IMR-90 (cell line): ENCODE results near the gene RALGAPB. TPM values are rescaled to one million over a fixed set of nuclear protein-coding genes. Genes with fewer than 3 reads are reported as not detected.

Experiments used
- ATAC-seq: fragments of 200-7000 bp; cut with Tn5 transposase; 2 replicates; pipeline ENCODE4 v1.9.1; 2020; ENCODE audit warnings: low read depth, mild to moderate bottlenecking, moderate library complexity
- BruUV-seq: library from RNA; stranded (reverse); fragments of 400-500 nt; replicated peaks from 2 replicates; lab custom pipeline; 2021; lab: Mats Ljungman, UMichigan
- CTCF ChIA-PET: fragments of 300-600 bp; formaldehyde crosslinking; extraction: SDS; loops from one replicate; lab custom pipeline; 2021; ENCODE audit warnings: antibody characterized with exemption; lab: Yijun Ruan, JAX
- POLR2A ChIA-PET: fragments of 300-600 bp; sonication (Branson Sonifier 250); formaldehyde crosslinking; loops from one replicate; lab custom pipeline; 2022; ENCODE audit warnings: antibody characterized with exemption; ENCODE audit not compliant: unreplicated experiment; lab: Charles Lee
- DNase-seq: peaks from one replicate; pipeline ENCODE4 v3.0.0; 2013
- H2AFZ ChIP-seq: replicated peaks from 2 replicates; pipeline ENCODE3; 2013; ENCODE audit warnings: low read length, mild to moderate bottlenecking; ENCODE audit not compliant: poor library complexity
- H2AK5ac ChIP-seq: 2 replicates; pipeline ENCODE4 v1.6.1; 2013; ENCODE audit warnings: low read depth, low read length, inconsistent platforms
- H2AK9ac ChIP-seq: replicated peaks from 2 replicates; pipeline ENCODE3; 2013; ENCODE audit warnings: mild to moderate bottlenecking, low read depth, low read length, moderate library complexity; ENCODE audit not compliant: poor library complexity
- H2BK120ac ChIP-seq: 2 replicates; pipeline ENCODE4 v1.6.1; 2013; ENCODE audit warnings: low read depth, low read length, inconsistent platforms
- H2BK15ac ChIP-seq: 3 replicates; pipeline ENCODE4 v1.6.1; 2013; ENCODE audit warnings: low read depth, low read length, inconsistent platforms
- H2BK20ac ChIP-seq: 2 replicates; pipeline ENCODE4 v1.6.1; 2013; ENCODE audit warnings: low read depth, mild to moderate bottlenecking, inconsistent platforms, low read length, moderate library complexity
- H2BK5ac ChIP-seq: 2 replicates; pipeline ENCODE4 v1.6.1; 2013; ENCODE audit warnings: mild to moderate bottlenecking, low read depth, low read length, inconsistent platforms; ENCODE audit not compliant: poor library complexity, severe bottlenecking
- H3K14ac ChIP-seq: replicated peaks from 2 replicates; pipeline ENCODE4 v1.6.1; 2013; ENCODE audit warnings: low read depth, low read length, inconsistent platforms
- H3K18ac ChIP-seq: 2 replicates; pipeline ENCODE4 v1.6.1; 2013; ENCODE audit warnings: low read depth, low read length, control low read depth
- H3K23ac ChIP-seq: 2 replicates; pipeline ENCODE4 v1.6.1; 2013; ENCODE audit warnings: low read depth, low read length, inconsistent platforms
- H3K27ac ChIP-seq: 2 replicates; pipeline ENCODE4 v1.5.1; 2013; ENCODE audit warnings: mild to moderate bottlenecking, control low read depth, low read length; ENCODE audit not compliant: insufficient read depth
- H3K27me3 ChIP-seq: 2 replicates; pipeline ENCODE4 v1.6.1; 2013; ENCODE audit warnings: low read length; ENCODE audit not compliant: control insufficient read depth, insufficient read depth
- H3K36me3 ChIP-seq: 2 replicates; pipeline ENCODE4 v1.6.1; 2013; ENCODE audit warnings: low read length, mixed read lengths; ENCODE audit not compliant: control insufficient read depth, insufficient read depth
- H3K4ac ChIP-seq: 2 replicates; pipeline ENCODE4 v1.6.1; 2013; ENCODE audit warnings: low read depth, low read length, inconsistent platforms
- H3K4me1 ChIP-seq: 2 replicates; pipeline ENCODE4 v1.6.1; 2013; ENCODE audit warnings: low read length, mixed read lengths; ENCODE audit not compliant: control insufficient read depth, insufficient read depth
- H3K4me2 ChIP-seq: 2 replicates; pipeline ENCODE4 v1.6.1; 2013; ENCODE audit warnings: low read depth, mild to moderate bottlenecking, control low read depth, low read length, moderate library complexity
- H3K4me3 ChIP-seq: 2 replicates; pipeline ENCODE4 v1.5.1; 2013; ENCODE audit warnings: low read depth, mild to moderate bottlenecking, control low read depth, low read length, moderate library complexity; ENCODE audit not compliant: insufficient read depth
- H3K56ac ChIP-seq: 2 replicates; pipeline ENCODE4 v1.6.1; 2013; ENCODE audit warnings: low read length, inconsistent platforms; ENCODE audit not compliant: insufficient read depth; ENCODE audit errors: extremely low read depth
- H3K79me1 ChIP-seq, 2 experiments: 2 replicates each; pipeline ENCODE4 v1.6.1; 2013; ENCODE audit warnings: low read length in 2 of 2, inconsistent platforms in 1 of 2, low read depth in 1 of 2
- H3K9ac ChIP-seq: 2 replicates; pipeline ENCODE4 v1.6.1; 2013; ENCODE audit warnings: low read depth, low read length, control low read depth
- H3K9me1 ChIP-seq: 2 replicates; pipeline ENCODE4 v1.6.1; 2013; ENCODE audit warnings: low read length, inconsistent platforms; ENCODE audit not compliant: insufficient read depth
- H3K9me3 ChIP-seq: 2 replicates; pipeline ENCODE4 v1.6.1; 2013; ENCODE audit warnings: low read length; ENCODE audit not compliant: control insufficient read depth, insufficient read depth
- H4K20me1 ChIP-seq: 2 replicates; pipeline ENCODE4 v1.6.1; 2013; ENCODE audit warnings: low read length, inconsistent platforms; ENCODE audit not compliant: insufficient read depth
- H4K5ac ChIP-seq: 2 replicates; pipeline ENCODE4 v1.6.1; 2013; ENCODE audit warnings: mild to moderate bottlenecking, low read depth, low read length, control low read depth
- H4K8ac ChIP-seq, 2 experiments: 2 replicates each; pipeline ENCODE4 v1.6.1; 2013; ENCODE audit warnings: low read depth in 2 of 2, low read length in 2 of 2, control low read depth in 1 of 2, inconsistent platforms in 1 of 2
- H4K91ac ChIP-seq: 2 replicates; pipeline ENCODE4 v1.6.1; 2013; ENCODE audit warnings: low read depth, low read length, inconsistent platforms; ENCODE audit not compliant: insufficient read depth
- CTCF ChIP-seq: conservative IDR thresholded peaks from 2 replicates; pipeline ENCODE4 v1.5.1; 2012; ENCODE audit warnings: mild to moderate bottlenecking, low read depth, low read length, improper control_type of control experiment
- ELK1 ChIP-seq: fragments of 150-350 bp; IDR thresholded peaks from 2 replicates; pipeline ENCODE4 v1.6.1; 2016; ENCODE audit warnings: low read depth, mild to moderate bottlenecking, low read length, moderate library complexity, borderline replicate concordance
- FOS ChIP-seq: fragments of 150-350 bp; IDR thresholded peaks from 2 replicates; pipeline ENCODE4 v1.6.1; 2016; ENCODE audit warnings: low read depth, low read length
- MAFK ChIP-seq: IDR thresholded peaks from 2 replicates; pipeline ENCODE4 v1.6.1; 2012; ENCODE audit warnings: low read depth, low read length, improper control_type of control experiment
- MAZ ChIP-seq: IDR thresholded peaks from 2 replicates; pipeline ENCODE4 v1.6.1; 2012; ENCODE audit warnings: low read depth, mild to moderate bottlenecking, low read length, improper control_type of control experiment, moderate library complexity, borderline replicate concordance
- NFE2L2 ChIP-seq: fragments of 150-350 bp; IDR thresholded peaks from 2 replicates; pipeline ENCODE4 v1.6.1; 2016; ENCODE audit warnings: low read depth, mild to moderate bottlenecking, low read length
- RCOR1 ChIP-seq: IDR thresholded peaks from 2 replicates; pipeline ENCODE4 v1.6.1; 2012; ENCODE audit warnings: mild to moderate bottlenecking, low read length, improper control_type of control experiment; ENCODE audit not compliant: insufficient replicate concordance
- SMC3 ChIP-seq: fragments of 150-350 bp; IDR thresholded peaks from 2 replicates; pipeline ENCODE4 v1.6.1; 2016; ENCODE audit warnings: low read depth, mild to moderate bottlenecking, antibody characterized with exemption, low read length, moderate library complexity
- WGBS, 2 experiments: methylation state at CpG; one replicate each; pipeline versions ENCODE4 v1.1.5 to v1.1.7; 2013; ENCODE audit warnings: missing lambda C conversion rate in 2 of 2; ENCODE audit not compliant: insufficient read length in 1 of 2; ENCODE audit errors: extremely low coverage in 2 of 2; 5-methylcytosine and 5-hydroxymethylcytosine counted together
- dilution Hi-C: fragments of 300-500 bp; cut with HindIII; formaldehyde crosslinking; loops from one replicate; pipeline ENCODE4 v1.14.3; 2018; ENCODE audit warnings: low sequenced_read_pairs; ENCODE audit not compliant: unreplicated experiment
- in situ Hi-C: fragments of 300-500 bp; cut with MboI; formaldehyde crosslinking; loops from 3 replicates; pipeline ENCODE4 v1.14.3; 2019; ENCODE audit warnings: low sequenced_read_pairs, inconsistent platforms, mixed read lengths
- intact Hi-C: fragments of 100-400 bp; cut with micrococcal nuclease; formaldehyde crosslinking; loops from 2 replicates; pipeline ENCODE4 v1.10.0; 2022
- polyA plus RNA-seq, 3 experiments: library from polyadenylated mRNA; depleted of rRNA; stranded (reverse); fragments of >200 nt; gene quantifications; 2 replicates each; pipeline ENCODE4 v1.2.3, GENCODE V29; 2012; ENCODE audit warnings: low replicate concordance in 1 of 3
- total RNA-seq: library from RNA; depleted of rRNA; stranded (reverse); fragments of >200 nt; gene quantifications from 2 replicates; pipeline ENCODE4 v1.2.3, GENCODE V29; 2012
- TF ChIP-seq, protein P1 (sequence below): fragments of 150-350 bp; IDR thresholded peaks from 2 replicates; pipeline ENCODE4 v1.6.1; 2017; ENCODE audit warnings: mild to moderate bottlenecking, antibody characterized with exemption, low read length, low read depth

RALGAPB gene
- total and polyA plus RNA-seq, 2 of the 4 experiments (the other 2 are of a cell fraction), result 12.7 to 30.3 TPM

GRCh38 chr20:38537176-38537575 lies 64.5 kb downstream of the RALGAPB start:
- no TSS peak for BruUV-seq
- no peak overlapping the region for H4K8ac ChIP-seq
- H2BK20ac ChIP-seq, result no peak overlapping the region
- no peak overlapping the region for H2AFZ ChIP-seq
- H4K5ac ChIP-seq, result no peak overlapping the region
- no peak overlapping the region for H3K14ac ChIP-seq
- no peak overlapping the region for H3K9ac ChIP-seq
- ATAC-seq, result peak; percentile 40; the same call in 1 of the 2 replicates
- peaks cover 3% of the 10 kb centered on the region; the same call in 1 of the 2 replicates for H4K20me1 ChIP-seq
- no peak overlapping the region for H3K23ac ChIP-seq
- peaks cover 10% of the 10 kb centered on the region for H3K9me1 ChIP-seq
- H2AK9ac ChIP-seq, result no peak overlapping the region
- WGBS, 2 experiments, result no CpG with 5 or more reads among the region's 1 CpG
- in situ Hi-C loops, result loop anchor here (10.0 kb wide), 1 partner anchor 62 kb away; the partner anchor contains the start of gene RALGAPB
- no peak overlapping the region for H2AK5ac ChIP-seq
- H3K27me3 ChIP-seq, result no peaks in the 10 kb centered on the region
- no peaks in the 10 kb centered on the region; the same call in 1 of the 2 replicates for H3K4me1 ChIP-seq
- no peak overlapping the region for H3K4ac ChIP-seq
- no peak overlapping the region for H3K4me2 ChIP-seq
- no peak for DNase-seq
- H3K79me1 ChIP-seq, result peaks cover 8 to 13% of the 10 kb centered on the region in 2 experiments; a peak in 2 of 4 replicates
- H3K4me3 ChIP-seq, result no peak overlapping the region
- no peak overlapping the region for H3K27ac ChIP-seq
- H3K36me3 ChIP-seq, result peaks cover 38% of the 10 kb centered on the region
- H2BK120ac ChIP-seq, result no peak overlapping the region
- TF ChIP-seq NFE2L2 (no peak), MAFK (no peak), MAZ (no peak), RCOR1 (no peak), CTCF (no peak), ELK1 (no peak), FOS (no peak), SMC3 (no peak)
- TF ChIP-seq, protein P1, sequence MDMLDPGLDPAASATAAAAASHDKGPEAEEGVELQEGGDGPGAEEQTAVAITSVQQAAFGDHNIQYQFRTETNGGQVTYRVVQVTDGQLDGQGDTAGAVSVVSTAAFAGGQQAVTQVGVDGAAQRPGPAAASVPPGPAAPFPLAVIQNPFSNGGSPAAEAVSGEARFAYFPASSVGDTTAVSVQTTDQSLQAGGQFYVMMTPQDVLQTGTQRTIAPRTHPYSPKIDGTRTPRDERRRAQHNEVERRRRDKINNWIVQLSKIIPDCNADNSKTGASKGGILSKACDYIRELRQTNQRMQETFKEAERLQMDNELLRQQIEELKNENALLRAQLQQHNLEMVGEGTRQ, result no peak
- no peak overlapping the region for H2BK5ac ChIP-seq
- H4K91ac ChIP-seq, result no peak overlapping the region
- intact Hi-C loops, result no loop called here
- H3K18ac ChIP-seq, result no peak overlapping the region
- ChIA-PET CTCF (interaction anchor here (1.8 kb wide), 1 partner anchor 16 kb away, joined by 4 read pairs; no protein-coding TSS in a partner anchor), POLR2A (no interaction called here)
- H2BK15ac ChIP-seq, result no peak overlapping the region
- dilution Hi-C loops, result no loop called here
- no peaks in the 10 kb centered on the region for H3K9me3 ChIP-seq
- no peak overlapping the region for H3K56ac ChIP-seq
